ENCODE measurements around the gene FBN2. TPM values are rescaled to one million over a fixed set of nuclear protein-coding genes. Genes with fewer than 3 reads are reported as not detected.
"Not testable (repeated sequence)": the region's sequence is repeated elsewhere in the genome, so short reads cannot be mapped to it uniquely, and the experiment has no call there.

The FBN2 gene
- total RNA-seq, 1 donor from 2014 or later, result 21.4 TPM

DNA sequence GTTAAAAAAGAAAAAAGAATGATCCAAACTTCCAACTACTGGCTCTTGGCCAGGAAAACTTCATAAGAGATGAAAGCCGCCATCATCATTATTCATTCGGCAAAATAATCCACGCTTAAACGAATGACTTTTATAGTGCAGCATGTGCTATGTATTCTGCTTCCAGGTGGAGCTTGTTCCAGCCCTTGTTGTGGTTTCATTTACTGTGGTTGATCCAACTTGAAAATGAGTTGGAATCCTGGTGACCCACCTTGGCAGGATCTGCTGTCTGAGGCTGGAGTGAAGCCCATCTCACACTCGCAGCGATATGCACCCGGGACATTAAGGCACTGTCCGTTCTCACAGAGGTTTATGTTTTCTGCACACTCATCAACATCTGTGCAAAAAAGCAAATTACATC lies 209.6 kb downstream of the FBN2 start:
- DNase-seq (ENCODE audit: extremely low read depth, low read depth, low spot score), result no peak

DNA sequence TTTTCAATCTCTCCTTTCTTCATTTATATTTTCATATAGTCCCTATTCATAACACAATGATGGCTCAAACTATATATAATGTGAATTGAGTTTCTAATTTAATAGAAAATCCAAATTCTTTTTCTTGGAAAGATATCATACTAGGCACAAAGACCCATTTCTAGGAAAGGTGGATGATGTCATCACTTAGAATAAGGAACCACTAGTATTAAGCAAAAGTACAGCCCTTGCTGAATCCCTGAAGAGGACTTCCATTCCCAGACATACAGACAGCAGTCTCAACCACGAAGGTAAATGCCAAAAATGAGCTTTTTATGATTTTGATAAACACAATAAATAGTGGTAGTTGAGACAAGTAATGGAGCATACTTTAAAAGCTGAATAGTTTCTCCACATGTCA lies 210.0 kb downstream of the FBN2 start:
- no peak for DNase-seq (ENCODE audit: extremely low read depth, low read depth, low spot score)

GRCh38 chr5:128321418-128321817 lies 216.6 kb downstream of the FBN2 start:
- DNase-seq (ENCODE audit: extremely low read depth, low read depth, low spot score), result not testable (repeated sequence)

GRCh38 chr5:128318691-128319090 lies 219.4 kb downstream of the FBN2 start:
- no peak for DNase-seq (ENCODE audit: extremely low read depth, low read depth, low spot score)

DNA sequence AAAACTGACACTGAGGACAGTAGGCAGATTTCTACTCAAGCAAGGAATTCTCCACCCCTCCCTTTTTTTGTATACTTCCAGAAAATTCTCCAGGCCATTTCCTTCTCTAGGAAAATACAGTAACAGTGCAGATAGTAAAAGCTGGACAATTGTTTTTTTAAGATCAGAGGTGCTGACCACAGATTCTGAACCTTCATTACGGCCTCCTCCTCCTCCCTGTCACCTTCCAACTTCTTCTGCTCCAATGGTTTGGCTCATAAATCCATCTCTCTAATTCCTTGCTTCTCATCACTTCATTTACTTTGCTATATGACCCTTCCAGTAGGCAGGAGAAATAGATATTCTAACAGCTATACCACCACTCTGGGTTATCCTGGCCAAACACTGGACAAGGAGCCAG lies 220.6 kb downstream of the FBN2 start:
- no peak for DNase-seq (ENCODE audit: extremely low read depth, low read depth, low spot score)

DNA sequence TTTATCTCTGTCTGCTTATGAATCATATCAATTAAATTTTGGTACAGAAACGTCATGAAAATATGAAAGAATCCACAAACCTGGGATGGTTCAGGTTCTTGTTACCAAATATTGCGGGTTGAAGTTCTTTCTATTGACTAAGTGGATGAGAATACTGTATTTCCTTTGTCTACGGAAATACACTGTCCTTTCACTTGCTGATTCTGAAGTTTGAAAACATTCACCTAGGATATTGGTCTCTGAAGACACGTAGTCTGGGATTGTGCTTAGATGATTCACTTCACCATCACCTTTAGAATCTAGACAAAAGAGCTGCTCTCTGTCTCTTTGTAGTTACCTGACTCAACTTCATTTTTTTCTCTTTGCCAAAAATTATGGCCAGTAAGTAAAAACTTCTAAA lies 222.4 kb downstream of the FBN2 start:
- no peak for DNase-seq (ENCODE audit: extremely low read depth, low read depth, low spot score)

- no peak for DNase-seq (ENCODE audit: extremely low read depth, low read depth, low spot score)
Measured at GRCh38 chr5:128305341-128305740, 232.7 kb downstream of the FBN2 start.

- no peak for DNase-seq (ENCODE audit: extremely low read depth, low read depth, low spot score)
Measured at GRCh38 chr5:128304791-128305190, 233.3 kb downstream of the FBN2 start.

GRCh38 chr5:128304088-128304487 lies 234.0 kb downstream of the FBN2 start:
- DNase-seq (ENCODE audit: extremely low read depth, low read depth, low spot score), result no peak

- no peak for DNase-seq (ENCODE audit: extremely low read depth, low read depth, low spot score)
Measured at GRCh38 chr5:128303593-128303992, 234.5 kb downstream of the FBN2 start.

DNA sequence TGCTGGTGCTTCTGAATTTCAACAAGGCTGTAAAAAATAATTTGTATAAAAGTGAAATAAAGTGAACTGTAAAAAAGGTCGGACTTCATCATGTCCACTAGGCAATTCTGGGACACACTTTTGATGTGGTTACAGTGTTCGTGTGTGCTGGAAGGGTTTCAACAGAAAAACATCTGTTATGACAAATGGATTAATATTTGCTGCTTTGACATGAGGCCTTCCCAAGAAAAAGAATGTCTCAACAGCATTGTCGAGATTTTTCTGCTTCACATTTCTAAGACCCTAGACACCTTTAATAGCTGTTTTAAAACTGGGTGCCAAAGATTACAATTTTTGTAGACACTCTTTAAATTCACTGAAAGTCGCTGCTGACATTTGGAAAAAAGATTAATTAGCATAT lies 237.9 kb downstream of the FBN2 start:
- DNase-seq (ENCODE audit: extremely low read depth, low read depth, low spot score), result no peak

- no peak for DNase-seq (ENCODE audit: extremely low read depth, low read depth, low spot score)
Measured at GRCh38 chr5:128290152-128290858, 247.7 kb downstream of the FBN2 start.

DNA sequence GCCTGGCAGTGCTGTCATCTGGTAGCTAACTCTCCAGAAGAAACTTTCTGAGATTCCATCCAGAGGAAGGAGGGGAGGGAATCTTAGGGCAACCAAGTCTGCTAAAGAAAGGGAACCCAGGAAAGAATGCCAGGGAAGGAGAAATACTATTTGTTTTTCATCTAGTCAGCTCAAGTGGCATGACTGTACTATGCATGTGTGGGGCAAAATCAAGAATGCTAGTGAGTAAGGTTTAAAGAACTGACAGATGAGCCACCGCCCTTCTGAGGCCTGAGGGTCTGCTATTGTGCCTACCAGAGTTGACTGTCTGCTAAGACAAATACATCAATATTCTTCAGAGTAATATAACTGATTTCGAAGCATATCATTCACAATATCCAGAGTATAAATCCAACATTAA lies 250.3 kb downstream of the FBN2 start:
- no peak for DNase-seq (ENCODE audit: extremely low read depth, low read depth, low spot score)

DNA sequence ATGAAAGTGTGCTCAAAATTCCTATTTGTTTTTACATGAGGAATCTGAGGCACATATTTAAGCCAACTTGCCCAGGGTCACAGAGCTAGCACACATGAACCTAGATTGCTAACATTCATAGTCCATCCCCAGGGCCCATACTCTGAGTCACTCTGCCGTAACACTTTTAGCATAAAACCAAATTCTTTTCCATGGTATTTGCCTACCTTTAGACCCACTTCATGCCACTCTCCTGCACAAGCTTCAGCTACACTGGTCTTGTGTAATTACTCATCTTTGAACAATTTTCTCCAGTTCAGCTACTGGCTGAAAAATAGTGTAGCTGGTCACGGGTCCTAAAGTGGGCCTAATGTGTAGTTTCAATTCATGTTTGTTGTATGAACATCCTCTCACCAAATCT lies 253.8 kb downstream of the FBN2 start:
- DNase-seq (ENCODE audit: extremely low read depth, low read depth, low spot score), result no peak

- DNase-seq (ENCODE audit: extremely low read depth, low read depth, low spot score), result no peak
Measured at GRCh38 chr5:128279345-128279744, 258.7 kb downstream of the FBN2 start.

GRCh38 chr5:128276537-128277216 lies 261.4 kb downstream of the FBN2 start:
- DNase-seq (ENCODE audit: extremely low read depth, low read depth, low spot score), result peak; percentile 5

- DNase-seq (ENCODE audit: extremely low read depth, low read depth, low spot score), result no peak
Measured at GRCh38 chr5:128274441-128274840, 263.6 kb downstream of the FBN2 start.

GRCh38 chr5:128273736-128274135 lies 264.3 kb downstream of the FBN2 start:
- DNase-seq (ENCODE audit: extremely low read depth, low read depth, low spot score), result no peak

GRCh38 chr5:128271859-128272464 lies 266.1 kb downstream of the FBN2 start:
- DNase-seq (ENCODE audit: extremely low read depth, low read depth, low spot score), result peak; percentile 86

DNA sequence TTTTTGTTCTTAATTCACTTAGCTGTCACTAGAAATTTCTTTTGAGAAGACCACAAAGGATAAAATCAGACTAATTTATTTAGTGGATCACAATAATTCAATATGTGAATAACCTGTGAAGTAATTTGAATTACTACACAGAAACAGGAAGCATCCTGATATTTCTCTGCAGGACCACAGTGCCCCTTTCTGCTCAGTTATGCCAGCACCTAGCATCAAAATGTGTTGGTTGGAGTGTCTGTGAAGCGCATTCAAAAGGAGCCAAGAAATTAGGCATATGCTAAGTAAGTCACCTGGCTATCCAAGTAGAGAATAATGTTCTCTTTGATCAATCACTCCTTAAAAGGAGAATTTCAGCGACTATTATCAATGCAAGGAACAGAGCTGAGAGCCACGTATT lies 267.0 kb downstream of the FBN2 start:
- no peak for DNase-seq (ENCODE audit: extremely low read depth, low read depth, low spot score)

GRCh38 chr5:128264564-128265360 lies 273.3 kb downstream of the FBN2 start:
- no peak for DNase-seq (ENCODE audit: extremely low read depth, low read depth, low spot score)

Data from glomerular endothelial cell (primary cell).